ENCODE results near the gene PROZ.

PROZ gene

GRCh38 chr13:113179374-113180230, 21.2 kb downstream of the PROZ start:
- H3K4me1 ChIP-seq (ENCODE audit: control insufficient read depth, low read depth, low read length) = peaks cover 22% of the 10 kb centered on the region
- peak overlapping the region; percentile 40 for H3K27ac ChIP-seq (ENCODE audit: low read length)
- H3K9ac ChIP-seq (ENCODE audit: low read length) = peak overlapping the region; percentile 9
- H3K36me3 ChIP-seq (ENCODE audit: control insufficient read depth, low read depth, low read length) = peaks cover 80% of the 10 kb centered on the region
- H3K9me3 ChIP-seq (ENCODE audit: control insufficient read depth, low read depth, low read length) = no peaks in the 10 kb centered on the region
- no peaks in the 10 kb centered on the region for H3K27me3 ChIP-seq (ENCODE audit: control insufficient read depth, insufficient read depth, low read length)
- H3K4me3 ChIP-seq (ENCODE audit: low read length) = no peak overlapping the region

GRCh38 chr13:113182046-113182445, 23.6 kb downstream of the PROZ start:
- H3K9ac ChIP-seq (ENCODE audit: low read length) = no peak overlapping the region
- H3K36me3 ChIP-seq (ENCODE audit: control insufficient read depth, low read depth, low read length) = peaks cover 69% of the 10 kb centered on the region
- H3K9me3 ChIP-seq (ENCODE audit: control insufficient read depth, low read depth, low read length) = no peaks in the 10 kb centered on the region
- H3K4me1 ChIP-seq (ENCODE audit: control insufficient read depth, low read depth, low read length) = peaks cover 22% of the 10 kb centered on the region
- H3K27me3 ChIP-seq (ENCODE audit: control insufficient read depth, insufficient read depth, low read length) = no peaks in the 10 kb centered on the region
- H3K4me3 ChIP-seq (ENCODE audit: low read length) = no peak overlapping the region
- H3K27ac ChIP-seq (ENCODE audit: low read length) = no peak overlapping the region

GRCh38 chr13:113183450-113184129, 25.1 kb downstream of the PROZ start:
- Histone ChIP-seq H3K4me3 (ENCODE audit: low read length) (no peak overlapping the region), H3K27ac (ENCODE audit: low read length) (no peak overlapping the region), H3K36me3 (ENCODE audit: control insufficient read depth, low read depth, low read length) (peaks cover 70% of the 10 kb centered on the region), H3K27me3 (ENCODE audit: control insufficient read depth, insufficient read depth, low read length) (no peaks in the 10 kb centered on the region), H3K9ac (ENCODE audit: low read length) (no peak overlapping the region), H3K9me3 (ENCODE audit: control insufficient read depth, low read depth, low read length) (no peaks in the 10 kb centered on the region), H3K4me1 (ENCODE audit: control insufficient read depth, low read depth, low read length) (peaks cover 19% of the 10 kb centered on the region)

- Histone ChIP-seq H3K4me3 (ENCODE audit: low read length) (no peak overlapping the region), H3K9me3 (ENCODE audit: control insufficient read depth, low read depth, low read length) (no peaks in the 10 kb centered on the region), H3K9ac (ENCODE audit: low read length) (no peak overlapping the region), H3K4me1 (ENCODE audit: control insufficient read depth, low read depth, low read length) (peaks cover 7% of the 10 kb centered on the region), H3K27me3 (ENCODE audit: control insufficient read depth, insufficient read depth, low read length) (no peaks in the 10 kb centered on the region), H3K36me3 (ENCODE audit: control insufficient read depth, low read depth, low read length) (peaks cover 64% of the 10 kb centered on the region), H3K27ac (ENCODE audit: low read length) (no peak overlapping the region)
Observed at GRCh38 chr13:113184568-113185440, 26.4 kb downstream of the PROZ start.

GRCh38 chr13:113186061-113186900, 27.8 kb downstream of the PROZ start:
- no peak overlapping the region for H3K27ac ChIP-seq (ENCODE audit: low read length)
- H3K4me3 ChIP-seq (ENCODE audit: low read length) = no peak overlapping the region
- H3K36me3 ChIP-seq (ENCODE audit: control insufficient read depth, low read depth, low read length) = peaks cover 65% of the 10 kb centered on the region
- H3K9me3 ChIP-seq (ENCODE audit: control insufficient read depth, low read depth, low read length) = no peaks in the 10 kb centered on the region
- H3K27me3 ChIP-seq (ENCODE audit: control insufficient read depth, insufficient read depth, low read length) = no peaks in the 10 kb centered on the region
- H3K9ac ChIP-seq (ENCODE audit: low read length) = no peak overlapping the region
- H3K4me1 ChIP-seq (ENCODE audit: control insufficient read depth, low read depth, low read length) = no peaks in the 10 kb centered on the region

GRCh38 chr13:113187263-113187669, 28.8 kb downstream of the PROZ start:
- Histone ChIP-seq H3K4me3 (ENCODE audit: low read length) (no peak overlapping the region), H3K9ac (ENCODE audit: low read length) (no peak overlapping the region), H3K36me3 (ENCODE audit: control insufficient read depth, low read depth, low read length) (peaks cover 62% of the 10 kb centered on the region), H3K4me1 (ENCODE audit: control insufficient read depth, low read depth, low read length) (no peaks in the 10 kb centered on the region), H3K27ac (ENCODE audit: low read length) (no peak overlapping the region), H3K27me3 (ENCODE audit: control insufficient read depth, insufficient read depth, low read length) (no peaks in the 10 kb centered on the region), H3K9me3 (ENCODE audit: control insufficient read depth, low read depth, low read length) (no peaks in the 10 kb centered on the region)

- no peak overlapping the region for H3K27ac ChIP-seq (ENCODE audit: low read length)
Observed at GRCh38 chr13:113187883-113188665, 29.6 kb downstream of the PROZ start.

GRCh38 chr13:113190181-113190580, 31.7 kb downstream of the PROZ start:
- Histone ChIP-seq H3K36me3 (ENCODE audit: control insufficient read depth, low read depth, low read length) (peaks cover 65% of the 10 kb centered on the region), H3K9me3 (ENCODE audit: control insufficient read depth, low read depth, low read length) (no peaks in the 10 kb centered on the region)

More at GRCh38 chr13:113187883-113188665, 29.6 kb downstream of the PROZ start:
- Histone ChIP-seq H3K36me3 (ENCODE audit: control insufficient read depth, low read depth, low read length) (peaks cover 65% of the 10 kb centered on the region), H3K27me3 (ENCODE audit: control insufficient read depth, insufficient read depth, low read length) (no peaks in the 10 kb centered on the region), H3K9me3 (ENCODE audit: control insufficient read depth, low read depth, low read length) (no peaks in the 10 kb centered on the region), H3K4me3 (ENCODE audit: low read length) (no peak overlapping the region), H3K4me1 (ENCODE audit: control insufficient read depth, low read depth, low read length) (no peaks in the 10 kb centered on the region), H3K9ac (ENCODE audit: low read length) (no peak overlapping the region)

GRCh38 chr13:113192279-113192678, 33.8 kb downstream of the PROZ start:
- H3K36me3 ChIP-seq (ENCODE audit: control insufficient read depth, low read depth, low read length) = peaks cover 78% of the 10 kb centered on the region
- no peaks in the 10 kb centered on the region for H3K9me3 ChIP-seq (ENCODE audit: control insufficient read depth, low read depth, low read length)
- H3K27ac ChIP-seq (ENCODE audit: low read length) = no peak overlapping the region
- H3K27me3 ChIP-seq (ENCODE audit: control insufficient read depth, insufficient read depth, low read length) = no peaks in the 10 kb centered on the region
- H3K4me3 ChIP-seq (ENCODE audit: low read length) = no peak overlapping the region
- H3K4me1 ChIP-seq (ENCODE audit: control insufficient read depth, low read depth, low read length) = no peaks in the 10 kb centered on the region
- no peak overlapping the region for H3K9ac ChIP-seq (ENCODE audit: low read length)

More at GRCh38 chr13:113190181-113190580, 31.7 kb downstream of the PROZ start:
- Histone ChIP-seq H3K27me3 (ENCODE audit: control insufficient read depth, insufficient read depth, low read length) (no peaks in the 10 kb centered on the region), H3K9ac (ENCODE audit: low read length) (no peak overlapping the region), H3K4me1 (ENCODE audit: control insufficient read depth, low read depth, low read length) (no peaks in the 10 kb centered on the region), H3K27ac (ENCODE audit: low read length) (no peak overlapping the region), H3K4me3 (ENCODE audit: low read length) (no peak overlapping the region)

GRCh38 chr13:113192902-113193301, 34.5 kb downstream of the PROZ start:
- H3K4me1 ChIP-seq (ENCODE audit: control insufficient read depth, low read depth, low read length) = no peaks in the 10 kb centered on the region
- no peak overlapping the region for H3K27ac ChIP-seq (ENCODE audit: low read length)
- peaks cover 78% of the 10 kb centered on the region for H3K36me3 ChIP-seq (ENCODE audit: control insufficient read depth, low read depth, low read length)

More at GRCh38 chr13:113192902-113193301, 34.5 kb downstream of the PROZ start:
- Histone ChIP-seq H3K4me3 (ENCODE audit: low read length) (no peak overlapping the region), H3K9me3 (ENCODE audit: control insufficient read depth, low read depth, low read length) (no peaks in the 10 kb centered on the region), H3K27me3 (ENCODE audit: control insufficient read depth, insufficient read depth, low read length) (no peaks in the 10 kb centered on the region), H3K9ac (ENCODE audit: low read length) (no peak overlapping the region)

Measured in iPS-18a (cell line).